Iris pigment epithelial cell (primary cell): ENCODE results near the gene ADAM11.
A peak's percentile ranks its signal among the peaks of the same experiment; 100 is the strongest.
"Not testable (repeated sequence)": the region's sequence is repeated elsewhere in the genome, so short reads cannot be mapped to it uniquely, and the experiment has no call there.

Experiments
- DNase-seq: peaks from one replicate; pipeline ENCODE4 v3.0.0-alpha.2; 2011; ENCODE audit warnings: low read depth

The ADAM11 gene

GRCh38 chr17:44795421-44795820 is 36.6 kb downstream of the ADAM11 start:
- no peak for DNase-seq

- DNase-seq = no peak
Measured at GRCh38 chr17:44795928-44796327, 37.1 kb downstream of the ADAM11 start.

- DNase-seq = no peak
Measured at GRCh38 chr17:44796731-44797130, 37.9 kb downstream of the ADAM11 start.

DNA sequence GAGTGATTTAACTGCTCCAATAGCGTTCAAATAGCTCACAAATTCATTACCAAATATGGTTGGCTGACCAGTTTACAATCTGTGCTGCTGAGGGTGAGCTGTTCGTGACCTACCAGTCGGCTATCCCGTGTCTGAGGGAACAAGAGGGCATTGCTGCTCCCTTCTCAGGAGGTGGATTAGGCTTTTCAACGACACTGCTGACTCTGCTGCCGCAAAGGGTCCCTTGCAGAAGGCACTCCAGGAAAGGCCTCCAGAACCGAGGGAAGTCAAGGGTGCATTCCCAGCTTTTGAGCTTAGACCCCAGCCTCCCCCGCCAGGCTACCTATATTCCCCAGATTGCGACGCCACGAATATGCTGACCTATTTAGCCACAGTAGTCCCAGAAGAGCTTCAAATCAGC is 39.0 kb downstream of the ADAM11 start:
- DNase-seq = peak; percentile 70

DNA sequence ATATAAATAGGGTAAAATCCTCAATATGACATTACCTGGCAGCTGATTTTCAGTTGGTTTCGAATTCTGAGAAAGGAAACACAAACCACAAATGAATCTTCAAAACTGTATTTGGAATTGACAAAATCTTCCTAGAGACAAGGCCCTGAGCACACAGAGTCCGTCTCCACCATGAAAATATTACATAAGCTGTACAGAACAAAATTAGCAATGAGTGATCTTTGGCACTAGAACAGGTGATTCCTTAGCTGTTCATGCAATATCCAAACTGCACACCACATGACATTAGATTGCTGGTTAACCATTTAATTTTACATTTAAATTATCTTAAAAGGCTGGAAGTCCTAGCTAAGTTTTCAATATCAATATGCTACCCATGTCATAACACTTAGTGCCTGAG is 39.6 kb downstream of the ADAM11 start:
- no peak for DNase-seq

DNA sequence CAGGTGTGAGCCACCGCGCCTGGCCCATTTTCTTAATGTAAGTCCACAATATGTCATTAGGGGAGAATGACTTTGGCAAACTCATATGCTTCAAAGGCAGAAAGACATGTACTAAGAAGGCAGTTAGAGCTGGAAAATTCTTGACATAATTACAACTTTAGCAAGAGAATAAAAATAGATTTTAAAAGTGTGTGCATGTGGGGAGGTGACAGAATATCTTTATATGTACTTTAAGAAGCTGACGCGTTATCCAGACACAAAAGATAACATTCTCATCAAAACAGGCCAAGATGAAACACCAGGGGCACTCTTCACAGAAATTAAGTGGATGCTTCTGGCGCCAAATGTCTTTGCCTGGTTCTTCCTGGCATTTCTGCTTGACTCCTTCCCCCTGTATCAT is 43.1 kb downstream of the ADAM11 start:
- no peak for DNase-seq

GRCh38 chr17:44804302-44805089 is 45.7 kb downstream of the ADAM11 start:
- DNase-seq = peak; percentile 35

DNA sequence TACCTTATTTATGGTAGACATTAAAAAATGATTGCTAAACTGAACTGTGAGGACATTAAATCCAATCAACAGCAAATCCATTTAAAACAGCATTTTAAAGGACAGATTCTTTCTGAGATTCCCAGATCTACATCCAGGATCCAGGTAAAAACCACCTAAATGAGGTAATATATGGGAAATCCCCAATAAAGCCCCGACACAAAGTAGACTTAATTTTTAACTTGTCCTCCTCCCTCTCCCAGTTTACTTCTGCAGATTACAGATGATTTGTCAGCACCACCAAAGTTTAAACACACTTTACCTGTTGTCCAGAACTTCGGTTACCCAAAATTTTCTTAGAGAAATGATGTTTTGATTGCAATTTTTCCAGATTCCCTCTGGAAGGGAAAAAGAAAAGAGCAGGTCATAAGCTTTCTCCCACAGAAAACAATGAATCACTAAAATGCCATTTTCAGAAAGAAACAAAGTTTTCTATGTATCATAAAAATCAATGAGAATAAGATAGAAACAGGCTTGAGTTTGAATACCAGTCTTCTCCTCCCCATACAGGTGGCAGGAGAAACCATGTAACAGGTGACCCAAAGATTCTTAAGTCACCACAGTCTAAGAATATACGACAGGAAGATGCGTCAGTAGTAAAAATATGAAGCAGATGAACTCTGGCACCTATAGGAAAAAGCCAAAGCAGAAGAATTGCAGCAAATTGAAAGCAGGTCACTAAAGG is 48.5 kb downstream of the ADAM11 start:
- no peak for DNase-seq

GRCh38 chr17:44807817-44808155 is 49.0 kb downstream of the ADAM11 start:
- no peak for DNase-seq

DNA sequence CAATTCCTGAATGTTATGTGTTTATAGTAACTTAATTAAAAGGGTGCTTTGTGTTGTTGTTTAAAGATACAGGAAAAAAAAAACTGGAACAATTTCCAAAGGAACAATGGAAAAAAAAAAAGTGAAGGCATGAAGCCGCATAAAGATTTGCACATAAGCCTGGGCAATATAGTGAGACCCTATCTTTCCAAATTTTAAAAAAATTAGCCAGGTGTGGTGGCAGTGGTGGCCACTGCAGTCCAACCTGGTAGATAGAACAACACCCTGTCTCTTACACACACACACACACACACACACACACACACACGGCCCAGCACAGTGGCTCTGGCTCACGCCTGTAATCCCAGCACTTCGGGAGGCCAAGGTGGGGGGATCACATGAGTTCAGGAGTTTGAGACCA is 49.4 kb downstream of the ADAM11 start:
- no peak for DNase-seq

GRCh38 chr17:44808656-44809388 is 50.0 kb downstream of the ADAM11 start:
- DNase-seq = not testable (repeated sequence)

- no peak for DNase-seq
Measured at GRCh38 chr17:44812263-44812662, 53.5 kb downstream of the ADAM11 start.

- not testable (repeated sequence) for DNase-seq
Measured at GRCh38 chr17:44818508-44818907, 59.7 kb downstream of the ADAM11 start.

GRCh38 chr17:44820631-44821212 is 61.9 kb downstream of the ADAM11 start:
- DNase-seq = peak; percentile 90

DNA sequence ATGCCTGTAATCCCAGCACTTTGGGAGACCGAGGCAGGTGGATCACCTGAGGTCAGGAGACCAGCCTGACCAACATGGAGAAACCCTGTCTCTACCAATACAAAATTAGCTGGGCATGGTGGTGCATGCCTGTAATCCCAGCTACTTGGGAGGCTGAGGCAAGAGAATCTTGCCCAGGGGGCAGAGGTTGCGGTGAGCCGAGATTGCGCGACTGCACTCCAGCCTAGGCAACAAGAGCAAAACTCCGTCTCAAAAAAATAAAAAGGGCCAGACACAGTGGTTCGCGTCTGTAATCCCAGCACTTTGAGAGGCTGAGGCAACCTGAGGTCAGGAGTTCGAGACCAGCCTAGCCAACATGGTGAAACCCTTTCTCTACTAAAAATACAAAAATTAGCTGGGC is 66.4 kb downstream of the ADAM11 start:
- DNase-seq = not testable (repeated sequence)

GRCh38 chr17:44826123-44826790 is 67.5 kb downstream of the ADAM11 start:
- DNase-seq = no peak

DNA sequence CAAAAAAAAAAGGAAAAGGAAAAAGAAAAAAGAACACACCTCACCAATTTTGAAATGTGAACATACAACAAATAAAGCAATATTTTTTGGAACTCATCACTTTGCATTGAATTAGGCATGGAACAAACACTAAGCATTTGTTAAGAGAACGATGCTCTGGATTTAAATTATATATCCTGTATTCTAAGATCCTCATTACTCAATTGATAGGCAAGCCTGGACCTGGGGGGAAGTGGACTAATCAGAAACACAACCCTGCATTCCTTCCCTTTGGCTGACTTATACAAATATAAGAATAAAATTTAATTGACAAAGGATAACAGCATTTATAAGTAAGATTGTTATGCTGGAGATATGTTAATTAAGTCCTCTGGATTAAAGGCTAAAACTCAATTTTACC is 69.1 kb downstream of the ADAM11 start:
- no peak for DNase-seq

- DNase-seq = peak; percentile 46
Measured at GRCh38 chr17:44828919-44829522, 70.2 kb downstream of the ADAM11 start.

GRCh38 chr17:44829523-44830358 is 71.0 kb downstream of the ADAM11 start, which contains the start of gene GJC1:
Gene GJC1, minus strand, starts transcription at chr17:44830287. Its CDS starts 24,470 bp downstream, at chr17:44805817.
- DNase-seq = no peak
